Retinal pigment epithelial cell (primary cell): ENCODE data around the gene EMX2.

Experiments
- DNase-seq: peaks from one replicate; pipeline ENCODE4 v3.0.0-alpha.2; 2010; ENCODE audit warnings: low read depth
- H3K4me3 ChIP-seq: 2 replicates; pipeline ENCODE4 v1.5.1; 2011; ENCODE audit warnings: mild to moderate bottlenecking, low read length, control low read depth, moderate library complexity
- CTCF ChIP-seq: conservative IDR thresholded peaks from 2 replicates; pipeline ENCODE4 v1.5.1; 2011; ENCODE audit warnings: low read depth, low read length, control low read depth, inconsistent platforms

EMX2 gene

GRCh38 chr10:117531371-117532002 lies 11.1 kb upstream of the EMX2 start:
- DNase-seq: no peak
- H3K4me3 ChIP-seq: no peak overlapping the region
- no peak for TF ChIP-seq CTCF

GRCh38 chr10:117532003-117532385 lies 10.6 kb upstream of the EMX2 start:
- TF ChIP-seq CTCF: no peak
- no peak overlapping the region for H3K4me3 ChIP-seq
- DNase-seq: no peak

- TF ChIP-seq CTCF: no peak
- no peak overlapping the region for H3K4me3 ChIP-seq
- no peak for DNase-seq
These were observed 10.0 kb upstream of the EMX2 start for GRCh38 chr10:117532451-117533107.

GRCh38 chr10:117533507-117534281 lies 8.9 kb upstream of the EMX2 start:
- no peak for DNase-seq
- H3K4me3 ChIP-seq: no peak overlapping the region
- no peak for TF ChIP-seq CTCF

- DNase-seq: no peak
- H3K4me3 ChIP-seq: no peak overlapping the region
- no peak for TF ChIP-seq CTCF
These were observed 7.9 kb upstream of the EMX2 start for GRCh38 chr10:117534321-117535297.

GRCh38 chr10:117535298-117536071 lies 7.1 kb upstream of the EMX2 start:
- TF ChIP-seq CTCF: no peak
- H3K4me3 ChIP-seq: no peak overlapping the region
- DNase-seq: no peak
